ENCODE results near the gene STK33.

- TF ChIP-seq CTCF (IDR thresholded peaks at IDR 0.05) (no peak), SIN3A (IDR thresholded peaks at IDR 0.05; ENCODE audit: borderline replicate concordance, insufficient read depth, low read depth, low read length) (no peak)
These were observed 234.5 kb downstream of the STK33 start for GRCh38 chr11:8359521-8359920.

All from Panc1 (cell line).